CD14-positive monocyte (primary cell): ENCODE data around the gene SIGLEC10. TPM values are rescaled to one million over a fixed set of nuclear protein-coding genes. Genes with fewer than 3 reads are reported as not detected.

Experiments
- DNase-seq, 3 donors: peaks; one replicate each; pipeline ENCODE4 v3.0.0-alpha.2; 2011 to 2022
- H2AFZ ChIP-seq: 2 replicates; pipeline ENCODE4 v1.6.0; 2012; ENCODE audit warnings: mild to moderate bottlenecking, low read depth, low read length, inconsistent platforms; ENCODE audit not compliant: insufficient read depth, poor library complexity, severe bottlenecking
- H3K27ac ChIP-seq, 2 donors: 1 replicate in 1 of 2; 2 replicates in 1 of 2; pipeline ENCODE4 v1.5.1; 2012 to 2013; ENCODE audit warnings: low read length in 2 of 2, control low read depth in 1 of 2, inconsistent platforms in 1 of 2, low read depth in 1 of 2, mild to moderate bottlenecking in 1 of 2
- H3K27me3 ChIP-seq, 2 donors: one replicate each; pipeline versions ENCODE4 v1.6.0 to v1.6.1; 2011 to 2013; ENCODE audit warnings: low read length in 2 of 2; ENCODE audit not compliant: control insufficient read depth in 2 of 2, insufficient read depth in 2 of 2
- H3K36me3 ChIP-seq, 2 donors: replicated peaks in 1 of 2; 1 replicate in 1 of 2; 2 replicates in 1 of 2; pipeline versions ENCODE4 v1.5.1 to v1.6.1; 2012 to 2013; ENCODE audit warnings: low read length in 2 of 2, control low read depth in 1 of 2, inconsistent platforms in 1 of 2, mild to moderate bottlenecking in 1 of 2; ENCODE audit not compliant: insufficient read depth in 2 of 2, control insufficient read depth in 1 of 2
- H3K4me1 ChIP-seq, 2 donors: 1 replicate in 1 of 2; 2 replicates in 1 of 2; pipeline versions ENCODE4 v1.5.1 to v1.6.1; 2012 to 2013; ENCODE audit warnings: low read length in 2 of 2, control low read depth in 1 of 2, inconsistent platforms in 1 of 2, mild to moderate bottlenecking in 1 of 2, moderate library complexity in 1 of 2; ENCODE audit not compliant: insufficient read depth in 2 of 2, control insufficient read depth in 1 of 2
- H3K4me2 ChIP-seq: replicated peaks from 2 replicates; pipeline ENCODE3; 2012; ENCODE audit warnings: low read length, moderate library complexity, mild to moderate bottlenecking; ENCODE audit not compliant: poor library complexity, severe bottlenecking; ENCODE audit errors: extremely low read depth
- H3K4me3 ChIP-seq, 3 experiments: fragments of 200-600 bp in 1 of 3; sonication (generic) in 1 of 3; replicated peaks in 1 of 3; 1 replicate in 2 of 3; 2 replicates in 1 of 3; pipeline ENCODE4 v1.5.1; 2011 to 2013; ENCODE audit warnings: low read length in 3 of 3, mild to moderate bottlenecking in 3 of 3, control low read depth in 2 of 3, low read depth in 2 of 3, inconsistent platforms in 1 of 3, moderate library complexity in 1 of 3
- H3K79me2 ChIP-seq: 2 replicates; pipeline ENCODE4 v1.6.0; 2012; ENCODE audit warnings: mild to moderate bottlenecking, control low read depth, inconsistent platforms, low read length, moderate library complexity; ENCODE audit not compliant: insufficient read depth
- H3K9ac ChIP-seq: 2 replicates; pipeline ENCODE4 v1.6.0; 2017; ENCODE audit warnings: low read length, mild to moderate bottlenecking; ENCODE audit not compliant: insufficient read depth, poor library complexity, severe bottlenecking
- H3K9me3 ChIP-seq, 2 donors: replicated peaks in 1 of 2; 1 replicate in 1 of 2; 2 replicates in 1 of 2; pipeline versions ENCODE4 v1.5.1 to v1.6.1; 2012 to 2013; ENCODE audit warnings: low read length in 2 of 2, control low read depth in 1 of 2; ENCODE audit not compliant: control insufficient read depth in 1 of 2, insufficient read depth in 1 of 2
- H4K20me1 ChIP-seq: 2 replicates; pipeline ENCODE4 v1.6.0; 2012; ENCODE audit warnings: mild to moderate bottlenecking, low read length, control low read depth, moderate library complexity; ENCODE audit not compliant: insufficient read depth
- H3K27ac Mint-ChIP-seq, 7 donors: one replicate each; pipeline ENCODE4 v1.8.0; 2020; ENCODE audit warnings: mild to moderate bottlenecking in 7 of 7, mixed read lengths in 7 of 7, moderate library complexity in 6 of 7, inconsistent platforms in 2 of 7
- H3K27me3 Mint-ChIP-seq, 3 donors: one replicate each; pipeline ENCODE4 v1.8.0; 2021 to 2022; ENCODE audit warnings: low read depth in 3 of 3, mild to moderate bottlenecking in 3 of 3, mixed read lengths in 3 of 3, moderate library complexity in 3 of 3, inconsistent platforms in 1 of 3
- H3K36me3 Mint-ChIP-seq, 2 donors: one replicate each; pipeline ENCODE4 v1.8.0; 2020; ENCODE audit warnings: mixed read lengths in 2 of 2, inconsistent platforms in 1 of 2, mild to moderate bottlenecking in 1 of 2
- H3K4me1 Mint-ChIP-seq: one replicate; pipeline ENCODE4 v1.8.0; 2020; ENCODE audit warnings: mild to moderate bottlenecking, mixed read lengths
- H3K4me3 Mint-ChIP-seq, 2 donors: one replicate each; pipeline ENCODE4 v1.8.0; 2020; ENCODE audit warnings: mild to moderate bottlenecking in 2 of 2, mixed read lengths in 2 of 2, moderate library complexity in 1 of 2
- H3K9me3 Mint-ChIP-seq, 7 donors: one replicate each; pipeline ENCODE4 v1.8.0; 2020 to 2022; ENCODE audit warnings: mixed read lengths in 7 of 7, mild to moderate bottlenecking in 6 of 7, moderate library complexity in 6 of 7, inconsistent platforms in 2 of 7
- WGBS: methylation state at CpG from one replicate; pipeline ENCODE4 v1.1.5; 2013; ENCODE audit warnings: missing lambda C conversion rate; ENCODE audit not compliant: insufficient coverage; 5-methylcytosine and 5-hydroxymethylcytosine counted together
- intact Hi-C, 2 donors: fragments of 100-400 bp; cut with micrococcal nuclease; formaldehyde crosslinking; loops; one replicate each; pipeline versions ENCODE4 v1.15.0 to v1.15.1; 2023
- polyA plus RNA-seq, 3 donors: library from polyadenylated mRNA; depleted of rRNA in 1 of 3; unstranded in 2 of 3; stranded (reverse) in 1 of 3; fragments of 300-500 nt in 2 of 3; fragments of >200 nt in 1 of 3; fragmentation: Illumina TruSeq in 2 of 3; gene quantifications; 1 replicate in 2 of 3; 2 replicates in 1 of 3; pipeline ENCODE4 v1.2.3, GENCODE V29; 2012 to 2021
- small RNA-seq: library from RNA; depleted of rRNA; stranded (forward); fragments of <200 nt; gene quantifications from one replicate; pipeline ENCODE3, GENCODE V24; 2012; ENCODE audit warnings: low read depth; ENCODE audit not compliant: insufficient read length
- TF ChIP-seq, protein P1 (sequence below): fragments of 200-600 bp; IDR thresholded peaks from one replicate; pipeline ENCODE4 v1.8.0; 2022; ENCODE audit warnings: antibody characterized with exemption, mild to moderate bottlenecking

Gene SIGLEC10
- polyA plus RNA-seq, 3 donors: 16.6 to 114 (median 64.9) TPM

- no peaks in the 10 kb centered on the region for H3K9me3 ChIP-seq
- intact Hi-C loops: no loop called here
- Mint-ChIP-seq H3K27me3 (no peaks in the 10 kb centered on the region), H3K27ac (no peak overlapping the region), H3K4me1 (peaks cover 32% of the 10 kb centered on the region), H3K4me3 (no peak overlapping the region), H3K9me3 (no peaks in the 10 kb centered on the region), H3K36me3 (peaks cover 15 to 31% of the 10 kb centered on the region in 2 donors)
- peaks cover 0 to 4% of the 10 kb centered on the region in 2 donors for H3K36me3 ChIP-seq
- H3K4me1 ChIP-seq: peaks cover 10 to 33% of the 10 kb centered on the region in 2 donors
- DNase-seq: no peak
- no peak overlapping the region for H3K27ac ChIP-seq
- no peak overlapping the region for H2AFZ ChIP-seq
- no peak overlapping the region for H3K4me3 ChIP-seq
- no peak overlapping the region for H3K9ac ChIP-seq
- TF ChIP-seq, protein P1, sequence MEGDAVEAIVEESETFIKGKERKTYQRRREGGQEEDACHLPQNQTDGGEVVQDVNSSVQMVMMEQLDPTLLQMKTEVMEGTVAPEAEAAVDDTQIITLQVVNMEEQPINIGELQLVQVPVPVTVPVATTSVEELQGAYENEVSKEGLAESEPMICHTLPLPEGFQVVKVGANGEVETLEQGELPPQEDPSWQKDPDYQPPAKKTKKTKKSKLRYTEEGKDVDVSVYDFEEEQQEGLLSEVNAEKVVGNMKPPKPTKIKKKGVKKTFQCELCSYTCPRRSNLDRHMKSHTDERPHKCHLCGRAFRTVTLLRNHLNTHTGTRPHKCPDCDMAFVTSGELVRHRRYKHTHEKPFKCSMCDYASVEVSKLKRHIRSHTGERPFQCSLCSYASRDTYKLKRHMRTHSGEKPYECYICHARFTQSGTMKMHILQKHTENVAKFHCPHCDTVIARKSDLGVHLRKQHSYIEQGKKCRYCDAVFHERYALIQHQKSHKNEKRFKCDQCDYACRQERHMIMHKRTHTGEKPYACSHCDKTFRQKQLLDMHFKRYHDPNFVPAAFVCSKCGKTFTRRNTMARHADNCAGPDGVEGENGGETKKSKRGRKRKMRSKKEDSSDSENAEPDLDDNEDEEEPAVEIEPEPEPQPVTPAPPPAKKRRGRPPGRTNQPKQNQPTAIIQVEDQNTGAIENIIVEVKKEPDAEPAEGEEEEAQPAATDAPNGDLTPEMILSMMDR: no peak
- no peaks in the 10 kb centered on the region for H3K27me3 ChIP-seq
- H4K20me1 ChIP-seq: no peaks in the 10 kb centered on the region
- no peak overlapping the region for H3K4me2 ChIP-seq
- peaks cover 40% of the 10 kb centered on the region for H3K79me2 ChIP-seq
- WGBS: 91% methylated on average over 10 of the region's 13 CpGs
Observed at GRCh38 chr19:51361239-51361638, 56.2 kb downstream of the SIGLEC10 start.

Small RNA genes within 50 kb of the gene (small RNA-seq; reads per million reads assigned to genes)
- gene AC020914.5: not detected

Other genes with a start within 250 kb of the SIGLEC10 start
- 100 to 1,000 TPM; 229 to 360 (median 264) TPM for gene CD33, start 192.6 kb downstream of the SIGLEC10 start, polyA plus RNA-seq
- gene SIGLECL1, start 166.6 kb downstream of the SIGLEC10 start, polyA plus RNA-seq: under 1 TPM in 1 of 3 donors, not detected in 2; 0.16 TPM
- gene IGLON5, start 106.0 kb downstream of the SIGLEC10 start, polyA plus RNA-seq: under 1 TPM in 1 of 3 donors, not detected in 2; 0.05 TPM
- 1 to 10 TPM in 1 of 3 donors, under 1 TPM in 2; 0.62 to 2.3 (median 0.73) TPM for gene VSIG10L, start 75.5 kb downstream of the SIGLEC10 start, polyA plus RNA-seq
- 10 to 100 TPM; 51.0 to 72.1 (median 63.0) TPM for gene ETFB, start 51.3 kb downstream of the SIGLEC10 start, polyA plus RNA-seq
- under 1 TPM in 1 of 3 donors, not detected in 2; 0.08 TPM for gene CLDND2, start 48.6 kb downstream of the SIGLEC10 start, polyA plus RNA-seq
- gene NKG7, start 45.0 kb downstream of the SIGLEC10 start, polyA plus RNA-seq: 10 to 100 TPM; 11.1 to 19.9 (median 16.4) TPM
- gene LIM2, start 29.7 kb downstream of the SIGLEC10 start, polyA plus RNA-seq: not detected
- gene C19orf84, start 27.1 kb downstream of the SIGLEC10 start, polyA plus RNA-seq: not detected
- gene SIGLEC8, start 40.8 kb upstream of the SIGLEC10 start, polyA plus RNA-seq: not detected
- gene CEACAM18, start 60.9 kb upstream of the SIGLEC10 start, polyA plus RNA-seq: not detected
- gene SIGLEC12, start 84.2 kb upstream of the SIGLEC10 start, polyA plus RNA-seq: 1 to 10 TPM in 2 of 3 donors, under 1 TPM in 1; 0.24 to 1.8 (median 1.3) TPM
- under 1 TPM in 1 of 3 donors, not detected in 2; 0.04 TPM for gene SIGLEC6, start 114.0 kb upstream of the SIGLEC10 start, polyA plus RNA-seq
- gene ZNF175, start 153.6 kb upstream of the SIGLEC10 start, polyA plus RNA-seq: 1 to 10 TPM in 1 of 3 donors, under 1 TPM in 2; 0.39 to 2.4 (median 0.82) TPM
- gene SIGLEC5, start 212.8 kb upstream of the SIGLEC10 start, polyA plus RNA-seq: 10 to 100 TPM in 2 of 3 donors, not detected in 1; 10.2 to 12.6 TPM
- 100 to 1,000 TPM in 1 of 3 donors, 10 to 100 TPM in 2; 63.5 to 129 (median 95.0) TPM for gene SIGLEC14, start 229.2 kb upstream of the SIGLEC10 start, polyA plus RNA-seq